Lung (tissue), 12 donors: Measurements from ENCODE around the gene ASB13. TPM values are rescaled to one million over a fixed set of nuclear protein-coding genes. Genes with fewer than 3 reads are reported as not detected.
"Not testable (repeated sequence)": the region's sequence is repeated elsewhere in the genome, so short reads cannot be mapped to it uniquely, and the experiment has no call there.

Experiments
- ATAC-seq: fragments of 200-7000 bp; cut with Tn5 transposase; one replicate; pipeline ENCODE4 v1.9.1; 2020; ENCODE audit warnings: moderate number of reproducible peaks; ENCODE audit not compliant: insufficient read depth, low FRiP score
- DNase-seq, 3 donors: peaks; one replicate each; pipeline ENCODE4 v3.0.0-alpha.2; 2013 to 2017
- H3K27ac ChIP-seq, 2 donors: one replicate each; pipeline ENCODE4 v1.5.1; 2013; ENCODE audit warnings: mild to moderate bottlenecking in 2 of 2, moderate library complexity in 2 of 2, control low read depth in 1 of 2, inconsistent platforms in 1 of 2, low read depth in 1 of 2, low read length in 1 of 2
- H3K27me3 ChIP-seq, 3 donors: one replicate each; pipeline ENCODE4 v1.5.1; 2013; ENCODE audit warnings: low read length in 2 of 3; ENCODE audit not compliant: control insufficient read depth in 3 of 3, insufficient read depth in 3 of 3
- H3K36me3 ChIP-seq, 4 donors: one replicate each; pipeline ENCODE4 v1.5.1; 2013; ENCODE audit warnings: low read length in 4 of 4, mild to moderate bottlenecking in 1 of 4, moderate library complexity in 1 of 4; ENCODE audit not compliant: control insufficient read depth in 4 of 4, insufficient read depth in 4 of 4
- H3K4me1 ChIP-seq, 5 donors: one replicate each; pipeline ENCODE4 v1.5.1; 2013; ENCODE audit warnings: low read length in 5 of 5, mild to moderate bottlenecking in 2 of 5, moderate library complexity in 1 of 5; ENCODE audit not compliant: control insufficient read depth in 5 of 5, insufficient read depth in 5 of 5
- H3K4me3 ChIP-seq: one replicate; pipeline ENCODE4 v1.5.1; 2013; ENCODE audit warnings: mild to moderate bottlenecking, control low read depth, moderate library complexity
- H3K9ac ChIP-seq, 2 donors: one replicate each; pipeline ENCODE4 v1.5.1; 2013; ENCODE audit warnings: low read length in 2 of 2, control low read depth in 1 of 2; ENCODE audit not compliant: insufficient read depth in 1 of 2
- H3K9me3 ChIP-seq, 4 donors: one replicate each; pipeline ENCODE4 v1.5.1; 2013; ENCODE audit warnings: low read length in 3 of 4, mild to moderate bottlenecking in 1 of 4, moderate library complexity in 1 of 4; ENCODE audit not compliant: control insufficient read depth in 4 of 4, insufficient read depth in 3 of 4
- WGBS, 2 donors: extraction: QIAGEN DNeasy Blood & Tissue Kit; methylation state at CpG; one replicate each; pipeline ENCODE4 v1.1.7; 2013; 5-methylcytosine and 5-hydroxymethylcytosine counted together
- polyA plus RNA-seq, 2 donors: library from polyadenylated mRNA; stranded (reverse); fragments of 200-250 nt; gene quantifications; one replicate each; pipeline ENCODE4 v1.2.1, GENCODE V29; 2013
- total RNA-seq, 2 donors: library from RNA; depleted of rRNA in 1 of 2; stranded (reverse); fragments of >200 nt in 1 of 2; gene quantifications; one replicate each; pipeline ENCODE4 v1.2.1, GENCODE V29; 2014 to 2021
- TF ChIP-seq, protein P1 (sequence below): IDR thresholded peaks from 2 replicates; pipeline ENCODE4 v1.5.1; 2012; ENCODE audit warnings: mild to moderate bottlenecking; ENCODE audit errors: control extremely low read depth, extremely low read depth
- donor health status: control.
- donor health status: control.
- donor health status: Bipolar disorder and iron deficiency.
- donor health status: healthy.
- donor health status: DM: yes; HTN: yes; CAD: no.

Gene ASB13
- total and polyA plus RNA-seq, 4 donors = 5.2 to 26.2 (median 14.7) TPM

DNA sequence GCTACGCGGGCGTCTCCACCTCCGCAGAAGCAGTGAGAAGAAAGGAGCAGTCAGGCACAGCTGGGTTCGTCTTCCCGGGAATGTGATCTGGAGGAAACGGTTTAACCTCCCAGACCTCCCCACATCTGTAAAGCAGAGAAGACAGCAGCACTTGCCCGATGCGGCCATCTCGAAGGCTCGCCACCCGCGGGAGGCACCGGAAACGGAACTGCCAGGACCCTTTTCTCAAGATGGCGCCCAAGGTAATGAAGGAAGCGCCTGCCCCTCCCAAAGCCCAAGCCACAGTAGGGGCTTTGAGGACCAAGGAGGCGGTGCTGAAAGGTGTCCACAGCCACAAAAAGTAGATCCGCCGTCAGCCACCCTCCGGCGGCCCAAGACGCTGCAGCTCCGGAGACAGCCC is 41.7 kb downstream of the ASB13 start:
- H3K36me3 ChIP-seq = no peaks in the 10 kb centered on the region
- H3K9me3 ChIP-seq = no peaks in the 10 kb centered on the region
- WGBS, 2 donors = 92 to 98% methylated on average over 24 of the region's 24 CpGs
- no peak overlapping the region for H3K4me3 ChIP-seq
- H3K9ac ChIP-seq = no peak overlapping the region
- DNase-seq (no peak), ATAC-seq (no peak)
- no peaks in the 10 kb centered on the region for H3K27me3 ChIP-seq
- no peak overlapping the region for H3K27ac ChIP-seq
- TF ChIP-seq, protein P1, sequence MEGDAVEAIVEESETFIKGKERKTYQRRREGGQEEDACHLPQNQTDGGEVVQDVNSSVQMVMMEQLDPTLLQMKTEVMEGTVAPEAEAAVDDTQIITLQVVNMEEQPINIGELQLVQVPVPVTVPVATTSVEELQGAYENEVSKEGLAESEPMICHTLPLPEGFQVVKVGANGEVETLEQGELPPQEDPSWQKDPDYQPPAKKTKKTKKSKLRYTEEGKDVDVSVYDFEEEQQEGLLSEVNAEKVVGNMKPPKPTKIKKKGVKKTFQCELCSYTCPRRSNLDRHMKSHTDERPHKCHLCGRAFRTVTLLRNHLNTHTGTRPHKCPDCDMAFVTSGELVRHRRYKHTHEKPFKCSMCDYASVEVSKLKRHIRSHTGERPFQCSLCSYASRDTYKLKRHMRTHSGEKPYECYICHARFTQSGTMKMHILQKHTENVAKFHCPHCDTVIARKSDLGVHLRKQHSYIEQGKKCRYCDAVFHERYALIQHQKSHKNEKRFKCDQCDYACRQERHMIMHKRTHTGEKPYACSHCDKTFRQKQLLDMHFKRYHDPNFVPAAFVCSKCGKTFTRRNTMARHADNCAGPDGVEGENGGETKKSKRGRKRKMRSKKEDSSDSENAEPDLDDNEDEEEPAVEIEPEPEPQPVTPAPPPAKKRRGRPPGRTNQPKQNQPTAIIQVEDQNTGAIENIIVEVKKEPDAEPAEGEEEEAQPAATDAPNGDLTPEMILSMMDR = no peak
- H3K4me1 ChIP-seq = peaks cover 0 to 7% (median 1%) of the 10 kb centered on the region in 5 donors

DNA sequence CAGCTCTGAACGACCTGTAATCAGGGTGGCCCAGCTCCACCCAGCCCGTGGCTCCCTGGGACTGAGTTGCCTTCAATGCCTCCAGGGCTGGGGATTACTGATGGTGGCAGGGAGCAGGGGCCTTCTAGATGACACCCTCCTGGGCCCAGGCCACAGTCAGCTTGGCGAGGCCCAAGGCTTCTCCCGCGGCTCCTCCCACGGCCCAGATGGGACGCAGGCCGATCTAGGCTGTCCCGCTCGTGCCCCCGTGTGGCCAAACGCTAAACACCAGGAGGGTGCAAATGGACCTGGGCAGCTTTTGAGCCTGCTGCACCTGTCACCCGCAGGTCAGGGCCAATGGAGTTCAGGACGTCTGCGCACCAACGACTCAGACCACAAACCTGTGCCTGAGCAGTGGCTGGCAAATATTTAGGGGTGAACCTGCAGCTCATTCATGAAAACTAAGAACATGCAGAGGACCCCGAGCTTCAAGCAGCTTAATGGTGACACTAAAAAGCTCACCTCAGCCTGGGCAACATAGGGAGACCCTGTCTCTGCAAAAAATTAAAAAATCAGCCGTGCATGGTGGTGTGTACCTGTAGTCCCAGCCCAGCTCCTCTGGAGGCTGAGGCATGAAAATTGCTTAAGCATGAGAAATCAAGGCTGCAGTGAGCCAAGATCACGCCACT is 43.2 kb downstream of the ASB13 start:
- Histone ChIP-seq H3K9me3 (no peaks in the 10 kb centered on the region), H3K27me3 (no peaks in the 10 kb centered on the region), H3K27ac (no peak overlapping the region), H3K4me1 (peaks cover 0 to 13% (median 7%) of the 10 kb centered on the region in 5 donors), H3K4me3 (no peak overlapping the region), H3K36me3 (no peaks in the 10 kb centered on the region), H3K9ac (peak overlapping the region in 1 of 2 donors; percentile 28)
- DNase-seq (peak; percentile 80 to 85 (median 83)), ATAC-seq (peak; percentile 96)
- TF ChIP-seq, protein P1 = peak; percentile 93
- WGBS, 2 donors = 19 to 20% methylated on average over 19 of the region's 19 CpGs

DNA sequence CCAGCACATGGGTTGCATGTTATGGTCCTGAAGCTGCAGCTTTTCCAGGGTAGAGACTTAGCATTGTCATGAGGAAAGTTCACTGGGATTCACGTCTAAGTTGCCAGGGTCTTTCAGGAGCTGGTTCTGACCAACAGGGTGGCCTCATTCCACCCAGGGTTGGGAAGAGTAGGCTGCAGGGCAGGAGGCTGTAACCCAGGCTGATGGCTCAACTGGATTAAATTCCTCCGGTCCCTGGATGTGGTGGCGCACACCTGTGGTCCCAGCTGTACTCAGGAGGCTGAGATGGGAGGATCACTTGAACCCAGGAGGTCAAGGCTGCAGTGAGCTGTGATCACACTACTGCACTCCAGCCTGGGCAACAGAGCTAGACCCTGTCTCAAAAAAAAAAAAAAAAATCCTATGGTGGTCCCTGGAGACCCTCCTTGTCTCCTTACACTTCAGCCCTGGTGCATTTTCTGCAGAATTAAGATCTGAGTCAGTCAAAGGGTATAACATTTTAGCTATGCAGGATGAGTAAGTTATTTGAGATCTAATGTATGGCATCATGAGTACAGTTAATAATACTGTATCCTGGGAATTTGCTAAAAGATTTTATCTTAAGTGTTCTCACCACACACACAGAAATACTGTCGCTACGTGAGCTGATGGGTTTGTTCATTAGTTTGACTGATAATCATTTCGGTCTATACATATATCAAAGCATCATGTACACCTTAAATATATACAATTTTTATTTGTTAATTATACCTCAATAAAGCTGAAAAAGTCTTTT is 44.0 kb downstream of the ASB13 start:
- TF ChIP-seq, protein P1 = no peak
- no peak for DNase-seq
- no peak overlapping the region for H3K4me3 ChIP-seq
- H3K9me3 ChIP-seq = no peaks in the 10 kb centered on the region
- no peak overlapping the region for H3K27ac ChIP-seq
- H3K4me1 ChIP-seq = peaks cover 0 to 13% (median 7%) of the 10 kb centered on the region in 5 donors
- H3K27me3 ChIP-seq = no peaks in the 10 kb centered on the region
- H3K9ac ChIP-seq = no peak overlapping the region
- WGBS, 2 donors = 89 to 94% methylated on average over 6 of the region's 6 CpGs
- ATAC-seq = no peak
- H3K36me3 ChIP-seq = no peaks in the 10 kb centered on the region

DNA sequence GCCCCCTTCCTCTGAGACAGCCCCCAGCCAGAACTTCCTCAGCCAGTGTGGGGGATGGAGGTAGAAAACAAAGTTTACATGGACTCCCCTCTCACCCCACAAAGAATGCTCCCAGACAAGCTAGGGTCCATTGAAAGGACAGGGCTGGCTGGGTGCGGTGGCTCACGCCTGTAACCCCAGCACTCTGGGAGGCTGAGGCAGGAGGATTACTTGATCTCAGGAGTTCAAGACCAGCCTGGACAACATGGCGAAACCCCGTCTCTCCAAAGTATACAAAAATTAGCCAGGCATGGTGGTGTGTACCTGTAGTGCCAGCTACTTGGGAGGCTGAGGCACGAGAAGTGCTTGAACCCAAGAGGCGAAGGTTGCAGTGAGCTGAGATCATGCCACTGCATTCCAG is 45.0 kb downstream of the ASB13 start:
- peaks cover 0 to 13% (median 7%) of the 10 kb centered on the region in 5 donors for H3K4me1 ChIP-seq
- not testable (repeated sequence) for H3K9me3 ChIP-seq, ATAC-seq, H3K9ac ChIP-seq, H3K36me3 ChIP-seq, H3K4me3 ChIP-seq, DNase-seq, H3K27me3 ChIP-seq, H3K27ac ChIP-seq
- 80 to 90% methylated on average over 6 of the region's 6 CpGs for WGBS, 2 donors
